Cardiac muscle cell (in vitro differentiated cells and primary cell): Measurements from ENCODE around the gene DPYSL3. TPM values are rescaled to one million over a fixed set of nuclear protein-coding genes. Genes with fewer than 3 reads are reported as not detected.

Source experiments
- DNase-seq, 2 donors: peaks; one replicate each; pipeline versions ENCODE4 v3.0.0 to v3.0.0-alpha.2; 2010 to 2017; ENCODE audit warnings: low read depth in 1 of 2, low spot score in 1 of 2
- H3K27ac ChIP-seq: fragments of 200-600 bp; sonication (generic); 2 replicates; pipeline ENCODE4 v1.5.1; 2016
- H3K27me3 ChIP-seq: fragments of 200-600 bp; sonication (generic); 2 replicates; pipeline ENCODE4 v1.6.0; 2016; ENCODE audit warnings: control low read depth
- H3K36me3 ChIP-seq: fragments of 200-600 bp; sonication (generic); 2 replicates; pipeline ENCODE4 v1.5.1; 2016; ENCODE audit warnings: control low read depth
- H3K4me1 ChIP-seq: fragments of 200-600 bp; sonication (generic); 2 replicates; pipeline ENCODE4 v1.8.1; 2017; ENCODE audit warnings: low read depth, mild to moderate bottlenecking, mixed run types
- H3K4me3 ChIP-seq: fragments of 200-600 bp; sonication (generic); 2 replicates; pipeline ENCODE4 v1.5.1; 2016; ENCODE audit warnings: mild to moderate bottlenecking
- H3K9me3 ChIP-seq: fragments of 200-600 bp; sonication (generic); 2 replicates; pipeline ENCODE4 v1.5.1; 2017; ENCODE audit warnings: low read depth, mild to moderate bottlenecking, control low read depth
- CTCF ChIP-seq: IDR thresholded peaks from 2 replicates; pipeline ENCODE4 v1.5.1; 2012; ENCODE audit warnings: low read depth, mild to moderate bottlenecking, low read length
- polyA plus RNA-seq: library from polyadenylated mRNA; unstranded; fragments of >200 nt; fragmentation: Nextera tagmentation; extraction: Ambion mirVana; gene quantifications from 2 replicates; pipeline ENCODE4 v1.2.1, GENCODE V29; 2016
- total RNA-seq: library from RNA; depleted of rRNA; stranded (reverse); fragments of >200 nt; gene quantifications from 2 replicates; pipeline ENCODE4 v1.2.3, GENCODE V29; 2016

The DPYSL3 gene
- total and polyA plus RNA-seq, 2 experiments from 2014 or later, result 86.3 to 129 TPM

GRCh38 chr5:147479949-147480348 lies 29.9 kb downstream of the DPYSL3 start:
- H3K9me3 ChIP-seq, result no peaks in the 10 kb centered on the region
- no peaks in the 10 kb centered on the region for H3K36me3 ChIP-seq
- DNase-seq, result peak in 1 of 2 donors; percentile 65
- no peak overlapping the region for H3K27ac ChIP-seq
- H3K27me3 ChIP-seq, result no peaks in the 10 kb centered on the region
- no peaks in the 10 kb centered on the region for H3K4me1 ChIP-seq
- H3K4me3 ChIP-seq, result no peak overlapping the region
- TF ChIP-seq CTCF, result no peak

- H3K4me1 ChIP-seq, result no peaks in the 10 kb centered on the region
- no peaks in the 10 kb centered on the region for H3K36me3 ChIP-seq
- no peak overlapping the region for H3K4me3 ChIP-seq
- DNase-seq, result no peak
- no peaks in the 10 kb centered on the region for H3K9me3 ChIP-seq
- TF ChIP-seq CTCF, result no peak
- H3K27ac ChIP-seq, result no peak overlapping the region
- no peaks in the 10 kb centered on the region for H3K27me3 ChIP-seq
Measured at GRCh38 chr5:147479444-147479843, 30.4 kb downstream of the DPYSL3 start.

GRCh38 chr5:147474140-147474539 lies 35.7 kb downstream of the DPYSL3 start:
- Histone ChIP-seq H3K4me1 (no peaks in the 10 kb centered on the region), H3K27ac (no peak overlapping the region), H3K27me3 (no peaks in the 10 kb centered on the region), H3K4me3 (no peak overlapping the region), H3K36me3 (no peaks in the 10 kb centered on the region), H3K9me3 (no peaks in the 10 kb centered on the region)
- no peak for DNase-seq
- TF ChIP-seq CTCF, result no peak

- Histone ChIP-seq H3K9me3 (no peaks in the 10 kb centered on the region), H3K27me3 (no peaks in the 10 kb centered on the region), H3K36me3 (no peaks in the 10 kb centered on the region), H3K4me3 (no peak overlapping the region), H3K27ac (no peak overlapping the region), H3K4me1 (no peaks in the 10 kb centered on the region)
- no peak for TF ChIP-seq CTCF
- DNase-seq, result no peak
Measured at GRCh38 chr5:147472664-147473475, 37.0 kb downstream of the DPYSL3 start.

GRCh38 chr5:147467973-147468508 lies 41.8 kb downstream of the DPYSL3 start:
- no peak for TF ChIP-seq CTCF
- Histone ChIP-seq H3K27me3 (no peaks in the 10 kb centered on the region), H3K27ac (no peak overlapping the region), H3K36me3 (no peaks in the 10 kb centered on the region), H3K4me1 (peaks cover 6% of the 10 kb centered on the region), H3K4me3 (no peak overlapping the region), H3K9me3 (no peaks in the 10 kb centered on the region)
- DNase-seq, result peak in 1 of 2 donors; percentile 61
